Activated CD4-positive, alpha-beta T cell treated with anti-CD3 and anti-CD28 coated beads, Interleukin-2, amount 50 U/mL, for 4 hours (primary cell): ENCODE data around the gene SPINDOC.
A peak's percentile ranks its signal among the peaks of the same experiment; 100 is the strongest.
"Not testable (repeated sequence)": the region's sequence is repeated elsewhere in the genome, so short reads cannot be mapped to it uniquely, and the experiment has no call there.

Experiments
- DNase-seq, 2 experiments: peaks; one replicate each; pipeline ENCODE4 v3.0.0-alpha.2; 2020

SPINDOC gene

GRCh38 chr11:63813035-63813562 is at the start of gene SPINDOC:
TSS of gene SPINDOC (plus strand) at chr11:63813456. CDS start at chr11:63813687, 231 bp downstream.
- peak; percentile 38 to 41 for DNase-seq

- no peak for DNase-seq
Observed at GRCh38 chr11:63763496-63764339, 49.5 kb upstream of the SPINDOC start.

GRCh38 chr11:63764340-63764678 is 48.9 kb upstream of the SPINDOC start:
- DNase-seq: no peak

DNA sequence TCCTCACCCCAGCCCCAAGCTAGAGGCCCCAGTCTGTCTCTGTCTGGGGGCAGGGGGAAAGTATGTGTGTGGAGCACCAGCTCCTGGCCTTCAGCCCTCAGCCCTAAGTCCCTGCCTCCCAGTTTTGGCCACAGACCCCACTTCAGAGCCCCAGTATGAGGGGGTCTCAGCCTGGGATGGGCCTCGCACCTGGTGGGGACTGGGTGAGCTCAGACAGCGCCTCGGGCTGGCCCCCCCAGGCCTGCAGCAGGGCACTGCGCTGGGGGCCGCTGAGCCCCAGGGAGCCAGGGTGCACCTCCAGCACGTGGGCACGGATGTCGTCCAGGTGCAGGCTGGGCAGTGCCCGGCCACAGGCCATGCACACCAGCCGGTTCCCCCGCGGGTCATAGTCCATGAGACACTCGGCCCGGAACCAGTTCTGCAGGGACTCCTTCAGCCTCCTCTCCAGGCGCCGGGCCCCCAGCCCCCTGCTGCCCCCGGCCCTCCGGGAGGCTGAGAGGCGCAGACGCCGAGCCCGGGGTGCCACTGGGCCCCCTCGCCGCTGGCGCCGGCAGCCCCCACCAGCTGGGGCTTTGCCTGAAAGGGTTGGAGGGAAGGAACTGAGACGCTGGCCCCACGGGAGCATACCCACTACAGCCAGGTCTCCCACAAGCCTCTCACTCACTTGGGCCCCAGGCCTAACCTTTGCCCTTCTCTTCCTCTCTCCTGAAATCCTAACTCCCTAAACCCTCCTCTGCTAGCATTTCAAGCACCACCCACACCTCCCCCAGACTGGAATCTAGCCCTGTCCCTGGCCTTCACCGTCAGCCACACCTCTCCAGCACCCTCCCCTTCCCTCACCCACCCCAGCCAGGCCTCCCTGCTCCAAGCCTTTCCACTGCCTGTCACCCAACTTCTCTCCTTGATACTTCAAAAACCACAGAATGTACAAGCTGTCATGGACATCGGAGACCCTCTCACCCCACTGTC is 48.3 kb upstream of the SPINDOC start:
- no peak for DNase-seq

DNA sequence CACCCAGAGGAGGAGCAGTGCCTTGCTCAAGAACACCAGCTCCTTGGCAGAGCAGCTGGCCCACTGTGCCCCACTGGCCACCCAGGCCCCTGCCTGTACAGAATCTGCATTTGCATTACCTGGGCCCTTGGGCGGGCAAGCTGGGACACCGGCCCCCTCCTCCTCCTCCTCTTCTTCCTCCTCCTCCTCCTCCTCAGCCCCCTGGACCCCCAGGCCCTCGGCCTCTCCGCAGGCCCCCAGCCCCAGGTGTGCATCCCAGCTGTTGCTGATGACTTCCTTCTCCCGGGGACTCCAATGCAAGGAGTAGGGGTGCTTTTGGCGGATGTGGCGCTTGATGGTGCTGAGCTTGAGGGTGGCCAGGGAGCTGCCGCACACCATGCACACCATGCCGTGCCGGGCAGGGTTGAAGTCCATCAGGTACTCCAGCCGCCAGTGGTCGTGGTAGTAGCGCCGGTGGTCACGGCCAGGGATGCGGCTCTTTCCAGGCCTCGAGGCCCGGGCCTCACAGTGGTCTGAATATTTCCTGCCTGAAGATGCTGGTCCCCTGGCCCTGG is 47.5 kb upstream of the SPINDOC start:
- DNase-seq: no peak

DNA sequence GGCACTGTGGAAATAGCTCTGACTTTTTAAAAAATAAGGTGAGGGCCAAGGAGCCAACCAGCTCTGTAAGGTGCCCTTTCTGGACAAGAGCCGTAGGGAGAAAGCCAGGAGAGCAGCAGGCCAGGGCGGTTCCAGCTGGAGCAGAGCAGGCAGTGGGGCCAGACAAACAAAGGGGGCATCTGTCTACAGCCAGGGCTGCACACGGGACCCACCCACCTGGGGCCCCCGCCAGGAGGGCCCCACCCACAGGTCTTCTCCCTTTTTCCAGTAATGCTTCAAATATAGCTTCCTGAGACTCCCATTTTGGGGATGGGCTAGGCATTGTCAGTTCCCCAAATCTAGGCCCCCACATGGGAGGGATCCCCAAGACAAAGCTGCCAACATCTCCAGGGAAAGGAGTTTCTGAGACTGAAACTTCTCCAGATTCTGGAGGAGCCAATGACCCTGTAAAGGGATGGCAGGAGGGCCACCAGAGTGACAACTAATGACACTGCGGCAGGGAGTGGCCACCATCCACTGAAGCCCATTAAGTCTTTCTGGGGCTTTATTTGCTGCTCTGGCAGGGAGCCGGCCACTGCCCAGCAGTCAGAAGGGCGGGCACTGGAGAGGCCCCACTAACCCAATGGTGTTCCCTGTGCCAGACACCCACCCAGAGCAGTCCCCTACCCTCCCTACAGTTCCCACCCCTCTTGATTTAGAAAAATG is 46.6 kb upstream of the SPINDOC start:
- no peak for DNase-seq

DNA sequence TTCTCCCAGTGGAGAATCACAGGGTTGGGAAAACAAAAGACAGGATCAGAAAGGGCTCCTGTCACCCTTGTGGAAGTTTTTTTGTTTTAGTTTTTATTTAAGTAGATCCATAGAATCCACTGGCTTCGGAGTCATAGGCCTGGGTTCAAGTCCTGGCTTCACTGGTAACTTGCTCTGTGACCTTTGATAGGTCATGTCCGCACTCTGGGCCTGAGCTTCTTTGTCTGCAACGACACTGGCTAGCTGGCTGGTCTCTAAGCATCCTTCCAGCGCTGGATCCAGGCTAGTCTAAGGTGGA is 46.0 kb upstream of the SPINDOC start:
- DNase-seq: no peak

DNA sequence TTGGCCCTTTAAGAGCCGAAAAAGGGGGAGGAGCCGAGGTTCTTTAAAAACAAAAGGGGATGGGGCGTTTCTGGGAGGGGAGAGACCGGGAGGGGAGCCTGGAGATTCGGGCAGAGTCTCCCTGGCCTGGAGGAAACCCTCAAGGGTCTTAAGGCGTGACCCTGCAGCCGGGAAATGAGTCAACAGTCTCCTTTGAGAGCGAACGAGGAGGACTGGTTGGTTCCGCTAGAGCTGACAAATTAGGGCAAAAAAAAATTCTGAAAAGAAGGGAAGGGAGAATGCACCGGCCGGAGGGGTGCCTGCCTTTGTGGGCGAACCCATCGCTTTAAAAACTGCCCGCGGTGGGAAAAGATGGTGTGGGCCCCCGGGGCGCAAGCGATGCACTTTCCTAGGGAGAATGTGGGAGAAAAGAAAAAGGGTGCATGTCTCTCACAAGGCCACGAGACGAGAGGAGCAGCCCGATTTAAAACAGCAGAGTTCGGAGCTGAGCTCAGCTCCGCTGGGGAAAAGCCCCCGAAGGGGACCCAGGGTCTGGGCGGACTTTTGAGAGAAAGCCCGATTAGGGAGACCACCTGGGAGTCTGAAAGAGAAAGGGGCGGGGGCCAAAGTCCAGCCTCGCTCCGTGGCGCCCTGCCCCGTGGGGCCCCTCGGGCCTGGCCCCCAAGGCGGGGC is 45.6 kb upstream of the SPINDOC start:
- DNase-seq: peak in 1 of 2 experiments; percentile 14

DNA sequence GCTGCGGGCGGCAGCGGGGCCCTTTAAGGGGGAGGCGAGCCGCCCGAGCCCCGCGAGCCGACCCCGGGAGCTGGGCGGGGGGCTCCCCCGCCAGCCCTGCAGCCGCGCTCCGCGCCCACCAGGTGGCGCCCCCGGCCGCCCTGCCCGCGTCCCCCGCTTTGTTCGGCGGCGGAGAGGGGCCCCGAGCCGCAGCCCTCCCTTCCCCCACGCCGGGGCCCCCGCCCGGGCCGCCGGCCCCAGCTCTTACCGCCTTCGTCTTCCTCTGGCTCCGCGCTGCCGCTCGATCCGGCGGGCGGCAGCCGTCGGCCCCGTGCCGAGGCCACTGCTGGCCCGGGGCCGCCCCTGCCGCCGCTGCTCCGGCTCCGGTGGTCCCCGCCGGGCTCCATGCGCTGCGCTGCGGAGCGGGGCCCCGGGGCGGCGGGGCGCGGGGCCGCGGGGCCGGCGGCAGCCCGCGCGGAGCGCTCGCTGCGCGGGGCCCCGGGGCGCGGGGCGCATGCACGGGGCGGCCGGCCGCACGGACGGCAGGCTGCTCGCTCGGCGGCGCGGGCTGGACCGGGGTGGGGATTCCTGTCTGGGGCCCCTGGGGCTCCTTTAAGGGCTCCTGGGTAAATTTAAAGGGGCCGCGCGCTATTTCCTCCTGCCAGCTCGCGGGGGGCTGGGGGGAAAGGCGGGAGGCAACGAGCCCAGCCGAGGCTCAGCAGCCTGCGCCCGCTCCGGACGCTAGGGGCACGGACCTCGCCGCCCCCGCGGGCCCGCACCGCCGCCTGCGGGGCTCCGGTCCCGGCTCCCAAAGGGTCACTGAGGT is 44.8 kb upstream of the SPINDOC start, which contains the start of gene ZFTA:
ZFTA (minus strand) TSS at position 539 of the 805 bp plus-strand sequence; CDS start at position 386, 153 bp downstream.
- DNase-seq: peak; percentile 42 to 49

DNA sequence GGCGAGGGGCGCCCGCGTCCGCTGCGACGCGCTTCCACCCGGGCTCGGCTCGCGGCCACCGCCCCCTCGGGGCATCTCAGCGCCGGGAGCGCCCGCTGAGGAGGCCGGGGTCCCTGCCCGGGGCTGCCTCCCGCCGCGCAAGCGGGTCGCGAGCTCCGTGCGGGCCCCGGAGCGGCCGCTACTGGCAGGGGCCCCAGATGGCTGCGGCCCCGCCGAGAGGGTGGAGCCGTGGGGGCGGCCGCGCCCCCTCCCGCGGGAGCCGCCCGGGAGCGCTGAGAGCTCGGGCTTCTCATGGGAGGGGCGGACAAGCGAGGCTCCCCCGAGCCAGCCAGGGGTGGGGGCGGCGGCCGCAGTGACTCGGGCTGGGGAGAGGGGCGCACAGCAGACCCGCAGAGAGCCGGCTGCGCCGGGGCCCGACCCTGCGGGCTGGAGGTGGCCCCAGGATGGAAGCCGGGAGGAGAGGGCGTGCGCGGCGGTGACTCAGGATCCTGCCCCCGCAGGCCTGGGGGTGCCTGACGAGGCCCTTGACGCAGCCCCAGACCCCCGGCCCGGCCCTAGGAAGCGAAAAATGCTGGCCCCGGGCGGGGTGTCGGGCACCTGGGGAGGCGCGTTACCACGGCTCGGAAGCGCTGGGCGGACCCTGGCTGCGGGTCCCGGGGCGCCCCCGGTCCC is 44.1 kb upstream of the SPINDOC start:
- DNase-seq: peak in 1 of 2 experiments; percentile 31

DNA sequence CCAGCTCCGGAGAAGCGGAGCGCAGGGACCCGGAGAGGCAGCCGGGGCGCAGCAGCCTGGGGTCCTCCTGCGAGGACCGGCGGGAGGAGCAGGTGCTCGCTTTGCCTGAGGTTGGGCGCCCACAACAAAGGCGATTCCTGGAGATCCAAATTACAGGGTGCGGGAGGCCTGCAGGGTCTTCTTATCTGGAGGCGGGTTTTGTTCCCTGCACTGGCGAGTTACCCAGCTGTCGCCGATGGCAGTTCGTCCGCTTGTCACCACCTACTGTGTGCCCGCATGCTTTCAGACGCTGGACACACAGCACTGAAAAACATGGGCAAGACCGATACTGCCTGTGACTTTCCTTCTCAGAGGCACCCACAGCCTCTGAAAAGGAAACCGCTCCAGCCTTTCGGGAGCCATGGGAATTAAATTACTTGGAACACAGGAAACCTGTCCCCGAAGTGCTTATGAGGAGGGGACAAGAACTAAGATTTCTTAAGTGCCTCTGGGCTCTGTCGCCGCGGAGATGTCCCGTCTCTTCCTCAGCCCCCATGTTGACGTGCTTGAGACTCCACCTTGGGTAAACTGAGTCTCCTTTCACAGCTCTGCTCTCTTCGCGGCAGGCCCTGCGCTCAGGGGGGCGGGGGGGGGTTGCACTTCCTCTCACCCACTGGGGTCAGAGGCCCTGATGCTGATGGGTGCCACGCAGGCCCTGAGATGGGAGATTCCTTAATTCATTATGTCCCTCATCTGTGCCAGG is 43.4 kb upstream of the SPINDOC start:
- no peak for DNase-seq

GRCh38 chr11:63770763-63771162 is 42.5 kb upstream of the SPINDOC start:
- DNase-seq: no peak

GRCh38 chr11:63771741-63772318 is 41.4 kb upstream of the SPINDOC start:
- DNase-seq: not testable (repeated sequence)

DNA sequence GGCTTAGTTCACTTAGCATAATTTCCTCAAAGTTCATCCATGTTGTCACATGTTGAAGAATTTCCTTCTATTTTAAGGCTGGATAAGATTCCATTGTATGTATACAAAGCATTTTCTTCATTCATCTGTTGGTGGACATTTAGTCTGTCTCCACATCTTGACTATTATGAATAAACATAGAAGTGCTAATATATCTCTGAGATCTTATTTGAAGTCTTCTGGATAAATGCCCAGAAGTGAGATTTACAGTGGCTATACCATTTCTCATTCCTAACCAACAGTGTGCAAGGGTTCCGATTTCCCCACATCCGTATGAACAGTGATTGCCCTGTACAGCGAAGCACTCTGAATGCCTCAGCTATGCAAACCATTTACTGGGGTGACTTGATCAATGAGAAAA is 38.1 kb upstream of the SPINDOC start:
- no peak for DNase-seq

DNA sequence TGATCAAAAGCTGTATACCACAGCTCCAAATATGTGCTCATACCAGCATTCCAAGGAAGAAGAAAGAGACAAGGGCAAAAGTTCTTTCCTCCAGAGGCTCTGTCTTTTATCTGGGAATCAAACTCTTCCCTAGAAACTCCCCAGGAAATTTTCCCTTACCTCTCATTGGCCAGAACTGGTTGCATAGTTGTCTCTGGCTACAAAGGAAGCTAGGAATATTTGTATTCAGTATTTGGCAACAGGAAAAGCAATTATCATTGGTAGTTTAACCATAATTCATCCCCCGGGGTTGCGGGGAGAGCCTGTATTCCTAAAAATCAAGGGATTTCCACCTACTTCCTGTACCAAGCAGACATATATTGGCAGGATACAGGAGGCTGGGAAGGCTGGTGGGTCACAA is 34.2 kb upstream of the SPINDOC start:
- DNase-seq: no peak

DNA sequence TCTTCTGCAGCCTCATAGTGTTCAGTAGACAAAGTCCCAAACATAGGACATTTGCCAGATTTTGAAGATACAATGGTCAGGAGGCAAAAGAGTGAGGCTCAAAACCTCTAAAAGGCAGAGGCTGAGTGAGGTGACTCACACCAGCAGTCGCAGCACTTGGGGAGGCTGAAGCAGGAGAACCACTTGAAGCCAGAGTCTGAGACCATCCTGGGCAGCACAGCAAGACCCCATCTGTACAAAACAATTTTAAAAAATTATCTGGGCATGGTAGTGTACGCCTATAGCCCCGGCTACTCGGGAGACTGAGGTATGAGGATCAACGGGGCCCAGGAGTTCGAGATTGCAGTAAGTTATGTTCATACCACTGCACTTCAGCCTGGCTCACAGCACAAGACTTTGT is 30.5 kb upstream of the SPINDOC start:
- no peak for DNase-seq

DNA sequence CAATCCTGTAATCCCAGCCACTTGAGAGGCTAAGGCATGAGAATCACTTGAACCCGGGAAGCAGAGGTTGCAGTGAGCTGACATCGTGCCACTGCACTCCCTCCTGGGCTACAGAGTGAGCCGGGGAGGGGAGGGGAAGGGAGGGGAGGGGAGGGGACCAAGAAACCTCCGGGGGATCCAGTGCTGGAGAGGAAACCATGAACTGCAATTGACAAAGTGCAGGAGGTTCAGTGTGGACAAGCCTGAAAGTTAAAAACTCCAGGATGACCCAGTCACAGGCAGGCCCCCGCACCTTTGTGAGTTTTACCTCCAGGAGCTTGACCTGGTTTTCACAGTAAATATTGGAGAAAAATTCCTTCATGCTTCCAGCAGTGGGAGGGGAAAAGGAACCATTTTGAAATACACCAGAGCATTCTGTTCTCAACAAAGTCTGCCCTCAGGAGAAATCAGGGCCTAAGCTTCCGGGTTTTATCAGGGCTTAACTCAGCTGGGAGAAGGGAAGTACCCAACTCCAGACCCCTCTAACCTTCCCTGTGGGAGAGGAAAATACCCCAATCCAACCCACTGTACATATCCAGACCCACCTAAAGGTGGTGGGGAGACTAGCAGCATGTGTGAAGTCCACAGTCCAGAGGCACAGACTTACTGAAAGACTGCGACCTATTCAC is 29.2 kb upstream of the SPINDOC start:
- DNase-seq: no peak

DNA sequence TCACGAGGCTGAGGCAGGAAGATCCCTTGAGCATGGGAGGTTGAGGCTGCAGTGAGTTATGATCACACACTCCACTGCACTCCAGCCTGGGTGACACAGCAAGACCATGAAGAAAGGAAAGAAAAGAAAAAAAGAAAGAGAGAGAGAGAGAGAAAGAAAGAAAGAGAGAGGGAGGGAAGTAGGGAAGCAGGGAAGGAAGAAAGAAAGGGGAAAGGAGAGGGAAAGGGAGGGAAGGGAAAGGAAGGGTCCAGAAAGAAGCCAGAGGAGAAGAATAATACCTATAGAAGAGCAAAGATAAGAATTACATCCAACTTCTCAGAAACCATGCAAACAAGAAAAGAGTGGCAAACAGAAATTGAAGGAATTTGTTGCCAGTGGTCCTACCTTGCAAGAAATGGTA is 27.4 kb upstream of the SPINDOC start:
- no peak for DNase-seq
